ENCODE results near the gene MOV10L1.

The MOV10L1 gene

GRCh38 chr22:50173983-50174355 is 84.2 kb downstream of the MOV10L1 start:
- DNase-seq (ENCODE audit: low read depth in 2 of 2, low spot score in 1 of 2): no peak

GRCh38 chr22:50174382-50175190 is 84.8 kb downstream of the MOV10L1 start:
- DNase-seq (ENCODE audit: low read depth in 2 of 2, low spot score in 1 of 2): no peak

- DNase-seq (ENCODE audit: low read depth in 2 of 2, low spot score in 1 of 2): no peak
These were observed 85.3 kb downstream of the MOV10L1 start for GRCh38 chr22:50175191-50175461.

- no peak for DNase-seq (ENCODE audit: low read depth in 2 of 2, low spot score in 1 of 2)
These were observed 86.4 kb downstream of the MOV10L1 start for GRCh38 chr22:50175921-50176849.

GRCh38 chr22:50176850-50177536 is 87.2 kb downstream of the MOV10L1 start:
- no peak for DNase-seq (ENCODE audit: low read depth in 2 of 2, low spot score in 1 of 2)

GRCh38 chr22:50177537-50178470 is 88.0 kb downstream of the MOV10L1 start:
- no peak for DNase-seq (ENCODE audit: low read depth in 2 of 2, low spot score in 1 of 2)

- DNase-seq (ENCODE audit: low read depth in 2 of 2, low spot score in 1 of 2): no peak
These were observed 88.7 kb downstream of the MOV10L1 start for GRCh38 chr22:50178471-50178864.

GRCh38 chr22:50178871-50179869 is 89.4 kb downstream of the MOV10L1 start:
- DNase-seq (ENCODE audit: low read depth in 2 of 2, low spot score in 1 of 2): no peak

GRCh38 chr22:50179937-50180726 is 90.3 kb downstream of the MOV10L1 start:
- DNase-seq (ENCODE audit: low read depth in 2 of 2, low spot score in 1 of 2): no peak

- DNase-seq (ENCODE audit: low read depth in 2 of 2, low spot score in 1 of 2): no peak
These were observed 91.1 kb downstream of the MOV10L1 start for GRCh38 chr22:50180727-50181521.

- no peak for DNase-seq (ENCODE audit: low read depth in 2 of 2, low spot score in 1 of 2)
These were observed 92.6 kb downstream of the MOV10L1 start for GRCh38 chr22:50182176-50183081.

GRCh38 chr22:50183141-50183971 is 93.5 kb downstream of the MOV10L1 start:
- no peak for DNase-seq (ENCODE audit: low read depth in 2 of 2, low spot score in 1 of 2)

GRCh38 chr22:50184004-50184901 is 94.4 kb downstream of the MOV10L1 start:
- DNase-seq (ENCODE audit: low read depth in 2 of 2, low spot score in 1 of 2): no peak

- DNase-seq (ENCODE audit: low read depth in 2 of 2, low spot score in 1 of 2): no peak
These were observed 95.1 kb downstream of the MOV10L1 start for GRCh38 chr22:50184902-50185374.

All from stimulated activated CD8-positive, alpha-beta memory T cell treated with anti-CD3 and anti-CD28 coated beads, Interleukin-4, amount 100 ng/mL, for 1 hour (primary cell).